ENCODE measurements around the gene FGF1.

Gene FGF1

DNA sequence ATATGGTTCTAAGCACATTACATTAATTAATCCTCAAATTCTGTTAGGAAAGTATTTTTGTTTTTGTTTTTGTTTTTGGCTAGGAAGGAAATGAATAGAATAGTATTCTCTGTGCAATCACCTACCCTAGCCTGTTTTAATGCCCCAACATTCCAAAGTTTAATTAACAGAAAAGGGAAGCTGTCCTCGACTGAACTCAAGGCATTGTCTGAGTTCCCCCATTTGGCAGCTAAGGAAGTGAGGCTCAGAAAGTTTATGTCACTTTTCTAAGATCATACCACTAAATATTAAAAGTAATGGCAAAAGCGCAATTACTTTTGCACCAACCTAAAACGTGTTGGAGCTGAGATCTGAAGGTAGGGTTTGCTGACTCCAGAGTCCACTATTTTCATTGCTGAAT, 59.8 kb downstream of the FGF1 start:
- Histone ChIP-seq H3K36me3 (no peaks in the 10 kb centered on the region), H3K4me1 (0 out of 2 replicates have a peak, but pooled peaks cover 4% of the 10 kb centered on the region), H3K4me3 (ENCODE audit: low read depth, low read length) (no peak overlapping the region), H3K27me3 (no peaks in the 10 kb centered on the region), H3K9me3 (no peaks in the 10 kb centered on the region)
- DNase-seq, result no peak
- TF ChIP-seq, protein P1, sequence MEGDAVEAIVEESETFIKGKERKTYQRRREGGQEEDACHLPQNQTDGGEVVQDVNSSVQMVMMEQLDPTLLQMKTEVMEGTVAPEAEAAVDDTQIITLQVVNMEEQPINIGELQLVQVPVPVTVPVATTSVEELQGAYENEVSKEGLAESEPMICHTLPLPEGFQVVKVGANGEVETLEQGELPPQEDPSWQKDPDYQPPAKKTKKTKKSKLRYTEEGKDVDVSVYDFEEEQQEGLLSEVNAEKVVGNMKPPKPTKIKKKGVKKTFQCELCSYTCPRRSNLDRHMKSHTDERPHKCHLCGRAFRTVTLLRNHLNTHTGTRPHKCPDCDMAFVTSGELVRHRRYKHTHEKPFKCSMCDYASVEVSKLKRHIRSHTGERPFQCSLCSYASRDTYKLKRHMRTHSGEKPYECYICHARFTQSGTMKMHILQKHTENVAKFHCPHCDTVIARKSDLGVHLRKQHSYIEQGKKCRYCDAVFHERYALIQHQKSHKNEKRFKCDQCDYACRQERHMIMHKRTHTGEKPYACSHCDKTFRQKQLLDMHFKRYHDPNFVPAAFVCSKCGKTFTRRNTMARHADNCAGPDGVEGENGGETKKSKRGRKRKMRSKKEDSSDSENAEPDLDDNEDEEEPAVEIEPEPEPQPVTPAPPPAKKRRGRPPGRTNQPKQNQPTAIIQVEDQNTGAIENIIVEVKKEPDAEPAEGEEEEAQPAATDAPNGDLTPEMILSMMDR (IDR thresholded peaks at IDR 0.05; ENCODE audit: low read depth, low read length), result no peak

DNA sequence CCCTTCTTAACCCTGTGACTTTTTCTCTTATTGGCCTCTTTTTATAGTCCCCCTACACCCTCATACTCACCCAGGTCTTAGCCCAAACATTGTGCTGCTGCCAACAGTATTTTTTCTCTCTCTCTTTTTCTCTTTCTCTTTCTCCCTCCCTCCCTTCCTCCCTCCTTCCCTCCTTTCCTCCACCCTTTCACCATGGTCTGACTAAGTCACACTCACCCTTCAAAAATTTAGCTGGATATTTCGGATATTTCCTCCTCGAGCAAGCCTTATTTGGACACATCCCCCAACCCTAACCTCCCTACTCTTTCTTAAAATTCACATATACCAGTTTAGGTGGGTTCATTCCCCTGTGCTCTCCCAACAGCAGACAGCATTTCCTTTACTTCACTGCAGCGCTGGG, 64.7 kb downstream of the FGF1 start:
- Histone ChIP-seq H3K36me3 (no peaks in the 10 kb centered on the region), H3K9me3 (no peaks in the 10 kb centered on the region), H3K27me3 (no peaks in the 10 kb centered on the region), H3K4me1 (0 out of 2 replicates have a peak, but pooled peaks cover 4% of the 10 kb centered on the region), H3K4me3 (ENCODE audit: low read depth, low read length) (no peak overlapping the region)
- DNase-seq, result no peak
- TF ChIP-seq, protein P1 (IDR thresholded peaks at IDR 0.05; ENCODE audit: low read depth, low read length), result no peak

DNA sequence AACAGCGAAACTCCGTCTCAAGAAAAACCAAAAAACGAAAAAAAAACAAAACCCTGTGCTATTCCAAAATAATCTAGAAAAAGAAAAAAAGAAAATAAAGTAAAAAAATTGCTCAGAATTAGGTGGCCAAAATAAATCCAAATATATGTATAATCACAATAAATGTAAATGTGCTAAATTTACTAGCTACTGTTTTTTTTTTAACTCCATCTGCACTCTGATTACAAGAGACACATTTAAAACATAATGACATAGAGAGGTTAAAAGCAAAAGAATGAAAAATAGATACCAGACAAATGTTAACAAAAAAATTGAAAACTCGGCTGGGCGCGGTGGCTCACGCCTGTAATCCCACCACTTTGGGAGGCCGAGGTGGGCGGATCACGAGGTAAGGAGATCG, 66.1 kb downstream of the FGF1 start:
- 0 out of 2 replicates have a peak, but pooled peaks cover 4% of the 10 kb centered on the region for H3K4me1 ChIP-seq
- H3K9me3 ChIP-seq, result no peaks in the 10 kb centered on the region
- no peaks in the 10 kb centered on the region for H3K36me3 ChIP-seq
- H3K4me3 ChIP-seq (ENCODE audit: low read depth, low read length), result no peak overlapping the region
- DNase-seq, result no peak
- TF ChIP-seq, protein P1 (IDR thresholded peaks at IDR 0.05; ENCODE audit: low read depth, low read length), result no peak
- no peaks in the 10 kb centered on the region for H3K27me3 ChIP-seq

DNA sequence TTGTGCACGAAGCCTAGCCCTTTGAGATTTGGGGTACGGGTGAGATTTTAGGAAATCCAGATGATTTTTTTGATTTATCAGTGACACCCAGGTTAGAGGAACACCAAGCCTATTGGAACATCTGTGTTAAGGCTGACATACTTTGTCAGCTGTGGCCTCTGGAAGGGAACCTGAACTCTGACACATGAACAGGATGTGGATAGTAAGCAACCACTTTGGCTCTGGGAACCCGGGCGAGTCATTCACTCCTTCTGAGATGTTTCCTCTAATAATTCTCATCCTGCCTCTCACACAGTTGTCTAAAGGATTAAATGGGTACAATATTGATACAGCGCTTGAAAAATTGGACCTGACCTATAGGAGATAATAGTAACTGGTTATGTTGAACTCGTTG, 67.8 kb downstream of the FGF1 start:
- DNase-seq, result no peak

DNA sequence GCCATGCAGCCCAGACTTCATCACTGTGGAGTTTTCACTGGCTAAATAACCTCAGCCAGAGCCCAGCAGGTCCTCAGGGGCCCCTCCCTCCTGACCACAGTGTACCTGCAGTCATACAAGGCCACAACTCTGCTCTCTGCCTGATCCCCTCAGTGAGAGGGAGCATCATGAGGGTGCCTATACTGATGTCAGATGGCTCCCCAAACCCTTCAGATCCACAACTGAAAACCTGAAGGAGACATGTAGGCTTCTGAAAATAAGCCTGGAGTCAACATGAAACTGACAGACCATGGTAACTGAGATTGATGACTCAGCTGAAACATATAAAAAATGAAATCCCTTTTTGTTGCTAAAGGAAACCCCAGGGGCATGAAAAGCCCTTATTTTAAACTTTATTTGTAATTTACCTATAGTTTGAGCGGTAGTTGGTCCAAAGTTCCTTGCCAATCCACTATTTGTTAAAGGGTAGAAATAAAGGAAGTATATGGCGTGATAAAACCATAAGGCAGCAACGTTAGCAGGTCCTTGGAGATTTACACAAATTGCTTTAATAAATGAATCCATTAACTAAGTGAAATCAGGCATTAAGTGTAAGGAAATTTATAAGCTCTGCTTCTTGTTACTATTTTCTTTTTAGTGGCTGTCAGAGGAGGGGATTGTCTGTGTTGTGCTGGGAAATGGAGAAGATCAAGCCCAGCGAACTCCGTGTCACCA, 68.3 kb downstream of the FGF1 start:
- Histone ChIP-seq H3K27me3 (no peaks in the 10 kb centered on the region), H3K4me3 (ENCODE audit: low read depth, low read length) (no peak overlapping the region), H3K4me1 (no peaks in the 10 kb centered on the region), H3K9me3 (no peaks in the 10 kb centered on the region), H3K36me3 (no peaks in the 10 kb centered on the region)
- TF ChIP-seq, protein P1 (IDR thresholded peaks at IDR 0.05; ENCODE audit: low read depth, low read length), result no peak
- no peak for DNase-seq

More for the DNA sequence above, 67.8 kb downstream of the FGF1 start:
- H3K27me3 ChIP-seq, result no peaks in the 10 kb centered on the region
- TF ChIP-seq, protein P1 (IDR thresholded peaks at IDR 0.05; ENCODE audit: low read depth, low read length), result no peak
- H3K36me3 ChIP-seq, result no peaks in the 10 kb centered on the region
- no peaks in the 10 kb centered on the region for H3K9me3 ChIP-seq
- H3K4me3 ChIP-seq (ENCODE audit: low read depth, low read length), result no peak overlapping the region
- no peaks in the 10 kb centered on the region for H3K4me1 ChIP-seq

DNA sequence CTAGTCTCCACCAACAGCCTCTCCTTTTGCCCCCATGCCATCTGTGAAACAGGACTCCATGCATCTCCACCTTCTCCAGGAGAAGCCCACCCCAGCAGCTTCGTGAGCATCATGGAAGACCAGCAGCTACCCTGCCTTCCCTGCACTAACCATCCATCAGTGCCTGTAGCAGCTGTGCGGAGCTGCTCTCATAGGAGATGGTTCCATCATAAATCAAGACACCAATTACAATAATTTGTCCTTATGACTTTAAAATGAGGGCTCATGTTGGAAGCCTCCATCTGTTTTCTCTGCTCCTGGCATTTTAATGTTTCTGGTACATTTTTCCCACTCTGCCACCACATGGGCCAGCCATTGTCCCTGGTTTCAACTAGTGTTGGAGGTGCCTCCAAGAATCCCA, 69.9 kb downstream of the FGF1 start:
- TF ChIP-seq, protein P1 (IDR thresholded peaks at IDR 0.05; ENCODE audit: low read depth, low read length), result no peak
- DNase-seq, result no peak

More for the DNA sequence above, 69.9 kb downstream of the FGF1 start:
- Histone ChIP-seq H3K4me1 (no peaks in the 10 kb centered on the region), H3K27me3 (no peaks in the 10 kb centered on the region), H3K36me3 (no peaks in the 10 kb centered on the region), H3K9me3 (no peaks in the 10 kb centered on the region), H3K4me3 (ENCODE audit: low read depth, low read length) (no peak overlapping the region)

Measured in BE2C (cell line).